ENCODE measurements around the gene ASB15.

GRCh38 chr7:123625254-123625653 lies 23.6 kb downstream of the ASB15 start:
- TF ChIP-seq CTCF (IDR thresholded peaks at IDR 0.05) (no peak), POLR2A (IDR thresholded peaks at IDR 0.05) (no peak)

Measured in esophagus squamous epithelium (tissue), 4 donors.